Mesenchymal stem cell (in vitro differentiated cells and primary cell): ENCODE results near the gene AK5.

Source experiments
- DNase-seq: peaks from one replicate; pipeline ENCODE4 v3.0.0-alpha.2; 2013
- H2AFZ ChIP-seq: one replicate; pipeline ENCODE4 v1.6.1; 2013; ENCODE audit warnings: low read depth, mild to moderate bottlenecking, control low read depth, inconsistent platforms, low read length, moderate library complexity
- H2AK5ac ChIP-seq: 2 replicates; pipeline ENCODE4 v1.6.1; 2013; ENCODE audit warnings: low read length, moderate library complexity, mild to moderate bottlenecking, inconsistent platforms; ENCODE audit not compliant: severe bottlenecking
- H2BK120ac ChIP-seq: one replicate; pipeline ENCODE4 v1.6.1; 2013; ENCODE audit warnings: low read depth, mild to moderate bottlenecking, inconsistent platforms, low read length, moderate library complexity
- H2BK12ac ChIP-seq, 2 experiments: one replicate each; pipeline ENCODE4 v1.6.1; 2013; ENCODE audit warnings: inconsistent platforms in 2 of 2, low read length in 2 of 2, mild to moderate bottlenecking in 2 of 2, moderate library complexity in 2 of 2, control low read depth in 1 of 2
- H2BK15ac ChIP-seq: one replicate; pipeline ENCODE4 v1.6.1; 2013; ENCODE audit warnings: mild to moderate bottlenecking, low read depth, inconsistent platforms; ENCODE audit not compliant: poor library complexity, severe bottlenecking
- H2BK5ac ChIP-seq: 2 replicates; pipeline ENCODE4 v1.6.1; 2013; ENCODE audit warnings: low read depth, mild to moderate bottlenecking, low read length, control low read depth, inconsistent platforms; ENCODE audit not compliant: poor library complexity, severe bottlenecking
- H3K14ac ChIP-seq, 2 experiments: one replicate each; pipeline ENCODE4 v1.6.1; 2013; ENCODE audit warnings: inconsistent platforms in 2 of 2, low read length in 2 of 2, control low read depth in 1 of 2, mild to moderate bottlenecking in 1 of 2, moderate library complexity in 1 of 2
- H3K18ac ChIP-seq, 2 experiments: one replicate each; pipeline ENCODE4 v1.6.1; 2013; ENCODE audit warnings: inconsistent platforms in 2 of 2, low read length in 2 of 2, control low read depth in 1 of 2, low read depth in 1 of 2, mild to moderate bottlenecking in 1 of 2
- H3K23ac ChIP-seq, 2 experiments: one replicate each; pipeline ENCODE4 v1.6.1; 2013; ENCODE audit warnings: inconsistent platforms in 2 of 2, low read length in 2 of 2, mild to moderate bottlenecking in 2 of 2, moderate library complexity in 2 of 2, control low read depth in 1 of 2
- H3K27ac ChIP-seq: 2 replicates; pipeline ENCODE4 v1.5.1; 2013; ENCODE audit warnings: mild to moderate bottlenecking, moderate library complexity, low read length, control low read depth, inconsistent platforms; ENCODE audit not compliant: poor library complexity, severe bottlenecking
- H3K27me3 ChIP-seq, 2 experiments: 2 replicates each; pipeline versions ENCODE4 v1.6.1 to v1.7.0; 2013; ENCODE audit warnings: low read length in 2 of 2, mild to moderate bottlenecking in 2 of 2, moderate library complexity in 2 of 2, control low read depth in 1 of 2, inconsistent platforms in 1 of 2; ENCODE audit not compliant: control insufficient read depth in 1 of 2, insufficient read depth in 1 of 2
- H3K36me3 ChIP-seq, 2 experiments: 2 replicates each; pipeline versions ENCODE4 v1.6.1 to v1.7.0; 2013; ENCODE audit warnings: low read length in 2 of 2, control low read depth in 1 of 2, inconsistent platforms in 1 of 2, low read depth in 1 of 2, mild to moderate bottlenecking in 1 of 2; ENCODE audit not compliant: insufficient read depth in 2 of 2, control insufficient read depth in 1 of 2
- H3K4ac ChIP-seq, 2 experiments: one replicate each; pipeline ENCODE4 v1.6.1; 2013; ENCODE audit warnings: inconsistent platforms in 2 of 2, low read length in 2 of 2, mild to moderate bottlenecking in 2 of 2, moderate library complexity in 2 of 2, control low read depth in 1 of 2, low read depth in 1 of 2
- H3K4me1 ChIP-seq: 2 replicates; pipeline ENCODE4 v1.6.1; 2013; ENCODE audit warnings: low read depth, low read length, control low read depth; ENCODE audit not compliant: control insufficient read depth, insufficient read depth
- H3K4me2 ChIP-seq: 2 replicates; pipeline ENCODE4 v1.6.1; 2013; ENCODE audit warnings: low read length, mild to moderate bottlenecking, inconsistent platforms; ENCODE audit not compliant: poor library complexity, severe bottlenecking
- H3K4me3 ChIP-seq, 2 experiments: 2 replicates each; pipeline versions ENCODE4 v1.5.1 to v1.7.0; 2013; ENCODE audit warnings: low read length in 2 of 2, mild to moderate bottlenecking in 2 of 2, control low read depth in 1 of 2, low read depth in 1 of 2; ENCODE audit not compliant: insufficient read depth in 1 of 2
- H3K79me1 ChIP-seq: replicated peaks from 2 replicates; pipeline ENCODE4 v1.6.1; 2013; ENCODE audit warnings: mild to moderate bottlenecking, control low read depth, low read length, inconsistent platforms; ENCODE audit not compliant: poor library complexity, severe bottlenecking
- H3K9ac ChIP-seq: 2 replicates; pipeline ENCODE4 v1.7.0; 2013; ENCODE audit warnings: mild to moderate bottlenecking, low read length, moderate library complexity
- H3K9me3 ChIP-seq: 2 replicates; pipeline ENCODE4 v1.7.0; 2013; ENCODE audit warnings: mild to moderate bottlenecking, low read length; ENCODE audit not compliant: control insufficient read depth
- H4K8ac ChIP-seq: one replicate; pipeline ENCODE4 v1.6.1; 2013; ENCODE audit warnings: inconsistent platforms, mild to moderate bottlenecking, low read length, moderate library complexity
- H4K91ac ChIP-seq: one replicate; pipeline ENCODE4 v1.6.1; 2013; ENCODE audit warnings: mild to moderate bottlenecking, low read length, inconsistent platforms
- WGBS: methylation state at CpG from one replicate; pipeline ENCODE4 v1.1.7; 2013; ENCODE audit warnings: mixed read lengths; 5-methylcytosine and 5-hydroxymethylcytosine counted together

AK5 gene

GRCh38 chr1:77238462-77238861 is 43.4 kb upstream of the AK5 start:
- no peak for DNase-seq
- H2BK5ac ChIP-seq = no peak overlapping the region
- H3K9ac ChIP-seq = no peak overlapping the region

GRCh38 chr1:77239311-77239710 is 42.5 kb upstream of the AK5 start:
- Histone ChIP-seq H3K27me3 (no peaks in the 10 kb centered on the region), H3K36me3 (no peaks in the 10 kb centered on the region), H2BK120ac (no peak overlapping the region), H3K14ac (no peak overlapping the region), H2AFZ (no peak overlapping the region), H3K9ac (no peak overlapping the region), H3K4ac (no peak overlapping the region), H4K8ac (no peak overlapping the region), H3K4me2 (no peak overlapping the region), H3K79me1 (no peaks in the 10 kb centered on the region), H3K18ac (no peak overlapping the region), H4K91ac (no peak overlapping the region), H3K4me1 (no peaks in the 10 kb centered on the region), H2BK5ac (no peak overlapping the region), H2BK15ac (no peak overlapping the region), H3K4me3 (no peak overlapping the region), H2AK5ac (no peak overlapping the region), H3K27ac (no peak overlapping the region), H3K9me3 (peaks cover 4% of the 10 kb centered on the region), H3K23ac (no peak overlapping the region), H2BK12ac (no peak overlapping the region)
- WGBS = 90% methylated on average over 2 of the region's 3 CpGs
- no peak for DNase-seq

More at GRCh38 chr1:77238462-77238861, 43.4 kb upstream of the AK5 start:
- H2BK15ac ChIP-seq = no peak overlapping the region
- H2BK12ac ChIP-seq = no peak overlapping the region
- no peak overlapping the region for H2AFZ ChIP-seq
- no peak overlapping the region for H3K23ac ChIP-seq
- no peak overlapping the region for H3K18ac ChIP-seq
- H3K4me3 ChIP-seq = no peak overlapping the region
- no peaks in the 10 kb centered on the region for H3K79me1 ChIP-seq
- no peaks in the 10 kb centered on the region for H3K36me3 ChIP-seq
- no peak overlapping the region for H2AK5ac ChIP-seq
- no peak overlapping the region for H2BK120ac ChIP-seq
- H3K4me1 ChIP-seq = no peaks in the 10 kb centered on the region
- H3K27me3 ChIP-seq = no peaks in the 10 kb centered on the region
- H3K9me3 ChIP-seq = no peaks in the 10 kb centered on the region
- H3K4ac ChIP-seq = no peak overlapping the region
- no peak overlapping the region for H3K14ac ChIP-seq
- H3K27ac ChIP-seq = no peak overlapping the region
- no CpG with 5 or more reads among the region's 1 CpG for WGBS
- H4K91ac ChIP-seq = no peak overlapping the region
- no peak overlapping the region for H3K4me2 ChIP-seq
- H4K8ac ChIP-seq = no peak overlapping the region

GRCh38 chr1:77245830-77246229 is 36.0 kb upstream of the AK5 start:
- H3K18ac ChIP-seq = no peak overlapping the region
- no peak overlapping the region for H3K14ac ChIP-seq
- no peak overlapping the region for H2BK120ac ChIP-seq
- no peak overlapping the region for H3K4me2 ChIP-seq
- peaks cover 43% of the 10 kb centered on the region for H3K9me3 ChIP-seq
- DNase-seq = peak; percentile 22
- no peak overlapping the region for H2AK5ac ChIP-seq
- H3K27me3 ChIP-seq = no peaks in the 10 kb centered on the region
- no peaks in the 10 kb centered on the region for H3K36me3 ChIP-seq
- H2BK12ac ChIP-seq = no peak overlapping the region
- 56% methylated on average over 2 of the region's 2 CpGs for WGBS
- H3K4ac ChIP-seq = no peak overlapping the region
- H3K79me1 ChIP-seq = no peaks in the 10 kb centered on the region
- no peak overlapping the region for H3K27ac ChIP-seq
- no peaks in the 10 kb centered on the region for H3K4me1 ChIP-seq
- H2AFZ ChIP-seq = no peak overlapping the region
- no peak overlapping the region for H2BK5ac ChIP-seq
- no peak overlapping the region for H4K91ac ChIP-seq
- no peak overlapping the region for H4K8ac ChIP-seq
- H2BK15ac ChIP-seq = no peak overlapping the region
- no peak overlapping the region for H3K9ac ChIP-seq
- no peak overlapping the region for H3K23ac ChIP-seq
- no peak overlapping the region for H3K4me3 ChIP-seq

- H3K79me1 ChIP-seq = no peaks in the 10 kb centered on the region
- H2AFZ ChIP-seq = no peak overlapping the region
- H3K4ac ChIP-seq = no peak overlapping the region
- no peaks in the 10 kb centered on the region for H3K4me1 ChIP-seq
- H2BK12ac ChIP-seq = no peak overlapping the region
- DNase-seq = no peak
- no peak overlapping the region for H3K14ac ChIP-seq
- no peak overlapping the region for H3K4me3 ChIP-seq
- no peaks in the 10 kb centered on the region for H3K36me3 ChIP-seq
- H2AK5ac ChIP-seq = no peak overlapping the region
- H4K91ac ChIP-seq = no peak overlapping the region
- no peak overlapping the region for H3K27ac ChIP-seq
- WGBS = 100% methylated on average over 1 of the region's 1 CpG
- H3K9me3 ChIP-seq = peaks cover 78% of the 10 kb centered on the region
- no peaks in the 10 kb centered on the region for H3K27me3 ChIP-seq
- no peak overlapping the region for H3K18ac ChIP-seq
- no peak overlapping the region for H2BK5ac ChIP-seq
- H2BK15ac ChIP-seq = no peak overlapping the region
- no peak overlapping the region for H4K8ac ChIP-seq
- no peak overlapping the region for H3K9ac ChIP-seq
- no peak overlapping the region for H3K23ac ChIP-seq
- no peak overlapping the region for H2BK120ac ChIP-seq
- no peak overlapping the region for H3K4me2 ChIP-seq
Measured at GRCh38 chr1:77250126-77250525, 31.7 kb upstream of the AK5 start.
